H9 (cell line): ENCODE measurements around the gene BABAM1. TPM values are rescaled to one million over a fixed set of nuclear protein-coding genes. Genes with fewer than 3 reads are reported as not detected.

Experiments used
- DNase-seq: peaks from one replicate; pipeline ENCODE4 v3.0.0-alpha.2; 2017
- H2AFZ ChIP-seq: one replicate; pipeline ENCODE4 v1.6.1; 2013; ENCODE audit warnings: mild to moderate bottlenecking, low read length, control low read depth, moderate library complexity
- H2AK5ac ChIP-seq: 2 replicates; pipeline ENCODE4 v1.6.1; 2013; ENCODE audit warnings: low read length, control low read depth, mixed read lengths; ENCODE audit not compliant: insufficient read length
- H2BK120ac ChIP-seq: one replicate; pipeline ENCODE4 v1.6.1; 2013; ENCODE audit warnings: low read depth, mild to moderate bottlenecking, low read length, control low read depth, inconsistent platforms; ENCODE audit not compliant: poor library complexity, severe bottlenecking
- H2BK12ac ChIP-seq: 2 replicates; pipeline ENCODE4 v1.6.1; 2013; ENCODE audit warnings: low read length, control low read depth, mixed read lengths, low read depth; ENCODE audit not compliant: insufficient read length
- H2BK15ac ChIP-seq: 2 replicates; pipeline ENCODE4 v1.6.1; 2013; ENCODE audit warnings: low read depth, low read length, control low read depth
- H2BK20ac ChIP-seq: one replicate; pipeline ENCODE4 v1.6.1; 2013; ENCODE audit warnings: low read depth, mild to moderate bottlenecking, low read length, control low read depth, inconsistent platforms; ENCODE audit not compliant: poor library complexity, severe bottlenecking
- H2BK5ac ChIP-seq: 2 replicates; pipeline ENCODE4 v1.6.1; 2013; ENCODE audit warnings: low read length, control low read depth, mixed read lengths; ENCODE audit not compliant: insufficient read length
- H3K14ac ChIP-seq: 2 replicates; pipeline ENCODE4 v1.6.1; 2013; ENCODE audit warnings: low read length, control low read depth; ENCODE audit not compliant: insufficient read depth
- H3K18ac ChIP-seq: 2 replicates; pipeline ENCODE4 v1.6.1; 2013; ENCODE audit warnings: low read depth, mild to moderate bottlenecking, mixed read lengths, low read length, control low read depth; ENCODE audit not compliant: insufficient read length
- H3K23ac ChIP-seq: 2 replicates; pipeline ENCODE4 v1.6.1; 2013; ENCODE audit warnings: low read length, control low read depth, mixed read lengths, low read depth; ENCODE audit not compliant: insufficient read length
- H3K23me2 ChIP-seq: 2 replicates; pipeline ENCODE4 v1.6.1; 2013; ENCODE audit warnings: low read depth, mild to moderate bottlenecking, mixed read lengths, low read length, control low read depth; ENCODE audit not compliant: insufficient read length, poor library complexity, severe bottlenecking
- H3K27ac ChIP-seq: 2 replicates; pipeline ENCODE4 v1.5.1; 2013; ENCODE audit warnings: low read length, control low read depth, mixed read lengths, low read depth; ENCODE audit not compliant: insufficient read length
- H3K27me3 ChIP-seq: 2 replicates; pipeline ENCODE4 v1.6.1; 2013; ENCODE audit warnings: low read length, control low read depth, inconsistent platforms; ENCODE audit not compliant: insufficient read depth
- H3K4ac ChIP-seq: 2 replicates; pipeline ENCODE4 v1.6.1; 2013; ENCODE audit warnings: low read depth, mild to moderate bottlenecking, control low read depth, inconsistent platforms, low read length, moderate library complexity
- H3K4me1 ChIP-seq: 2 replicates; pipeline ENCODE4 v1.6.1; 2013; ENCODE audit warnings: low read length, control low read depth, inconsistent platforms; ENCODE audit not compliant: insufficient read depth
- H3K4me2 ChIP-seq: 2 replicates; pipeline ENCODE4 v1.6.1; 2013; ENCODE audit warnings: low read length, control low read depth, mixed read lengths; ENCODE audit not compliant: insufficient read length, insufficient read depth
- H3K56ac ChIP-seq: 2 replicates; pipeline ENCODE4 v1.6.1; 2013; ENCODE audit warnings: low read depth, mild to moderate bottlenecking, mixed read lengths, low read length, control low read depth; ENCODE audit not compliant: insufficient read length
- H3K79me1 ChIP-seq: 2 replicates; pipeline ENCODE4 v1.6.1; 2013; ENCODE audit warnings: low read depth, mild to moderate bottlenecking, moderate library complexity, low read length, control low read depth, inconsistent platforms; ENCODE audit not compliant: insufficient read depth, poor library complexity, severe bottlenecking
- H3K79me2 ChIP-seq: 2 replicates; pipeline ENCODE4 v1.6.1; 2013; ENCODE audit warnings: low read length, control low read depth, inconsistent platforms; ENCODE audit not compliant: insufficient read depth
- H3K9ac ChIP-seq: 2 replicates; pipeline ENCODE4 v1.6.1; 2013; ENCODE audit warnings: low read length, control low read depth, mixed read lengths; ENCODE audit not compliant: insufficient read length; ENCODE audit errors: extremely low read depth
- H3K9me3 ChIP-seq: one replicate; pipeline ENCODE4 v1.6.1; 2013; ENCODE audit warnings: low read depth, low read length, inconsistent platforms; ENCODE audit not compliant: control insufficient read depth
- H3T11ph ChIP-seq: one replicate; pipeline ENCODE4 v1.6.1; 2013; ENCODE audit warnings: mild to moderate bottlenecking, low read length, control low read depth, inconsistent platforms
- H4K20me1 ChIP-seq: one replicate; pipeline ENCODE4 v1.6.1; 2013; ENCODE audit not compliant: control insufficient read depth, insufficient read length, insufficient read depth
- H4K5ac ChIP-seq: 2 replicates; pipeline ENCODE4 v1.6.1; 2013; ENCODE audit warnings: low read depth, mild to moderate bottlenecking, mixed read lengths, low read length, control low read depth; ENCODE audit not compliant: insufficient read length
- H4K8ac ChIP-seq: replicated peaks from 2 replicates; pipeline ENCODE4 v1.6.1; 2013; ENCODE audit warnings: low read length, control low read depth, mixed read lengths, low read depth; ENCODE audit not compliant: insufficient read length
- H4K91ac ChIP-seq: 2 replicates; pipeline ENCODE4 v1.6.1; 2013; ENCODE audit warnings: low read depth, mild to moderate bottlenecking, moderate library complexity, mixed read lengths, low read length, control low read depth; ENCODE audit not compliant: insufficient read length
- H3K27ac Mint-ChIP-seq, 3 experiments: 2 replicates in 2 of 3; 3 replicates in 1 of 3; pipeline ENCODE4 v1.8.0; 2020 to 2021; ENCODE audit warnings: mixed read lengths in 3 of 3, mild to moderate bottlenecking in 1 of 3, moderate library complexity in 1 of 3
- H3K27me3 Mint-ChIP-seq: 2 replicates; pipeline ENCODE4 v1.8.0; 2021; ENCODE audit warnings: low read depth, mild to moderate bottlenecking, moderate library complexity, mixed read lengths
- H3K36me3 Mint-ChIP-seq, 3 experiments: 2 replicates in 2 of 3; 3 replicates in 1 of 3; pipeline ENCODE4 v1.8.0; 2020 to 2021; ENCODE audit warnings: low read depth in 3 of 3, mixed read lengths in 3 of 3; ENCODE audit not compliant: insufficient read depth in 1 of 3
- H3K4me1 Mint-ChIP-seq, 2 experiments: 2 replicates each; pipeline ENCODE4 v1.8.0; 2020; ENCODE audit warnings: mixed read lengths in 2 of 2
- H3K4me3 Mint-ChIP-seq, 2 experiments: 2 replicates in 1 of 2; 3 replicates in 1 of 2; pipeline ENCODE4 v1.8.0; 2020 to 2021; ENCODE audit warnings: mild to moderate bottlenecking in 2 of 2, mixed read lengths in 2 of 2, moderate library complexity in 1 of 2
- H3K9me3 Mint-ChIP-seq, 2 experiments: 2 replicates in 1 of 2; 3 replicates in 1 of 2; pipeline ENCODE4 v1.8.0; 2020; ENCODE audit warnings: mild to moderate bottlenecking in 2 of 2, mixed read lengths in 2 of 2, moderate library complexity in 1 of 2
- WGBS: extraction: QIAGEN DNeasy Blood & Tissue Kit; methylation state at CpG from one replicate; pipeline ENCODE4 v1.1.7; 2013; ENCODE audit warnings: missing lambda C conversion rate, low lambda C conversion rate, mixed read lengths; ENCODE audit not compliant: insufficient read length; ENCODE audit errors: extremely low coverage; 5-methylcytosine and 5-hydroxymethylcytosine counted together
- total RNA-seq: library from RNA; stranded (reverse); gene quantifications from 2 replicates; pipeline ENCODE4 v1.2.1, GENCODE V29; 2021
- TF ChIP-seq, protein P1 (sequence below): fragments of 200-600 bp; sonication (generic); conservative IDR thresholded peaks from 3 replicates; pipeline ENCODE4 v1.8.0; 2021; ENCODE audit warnings: antibody characterized with exemption, mild to moderate bottlenecking

The BABAM1 gene
- total RNA-seq, 1 experiment from 2014 or later: 130 TPM

DNA sequence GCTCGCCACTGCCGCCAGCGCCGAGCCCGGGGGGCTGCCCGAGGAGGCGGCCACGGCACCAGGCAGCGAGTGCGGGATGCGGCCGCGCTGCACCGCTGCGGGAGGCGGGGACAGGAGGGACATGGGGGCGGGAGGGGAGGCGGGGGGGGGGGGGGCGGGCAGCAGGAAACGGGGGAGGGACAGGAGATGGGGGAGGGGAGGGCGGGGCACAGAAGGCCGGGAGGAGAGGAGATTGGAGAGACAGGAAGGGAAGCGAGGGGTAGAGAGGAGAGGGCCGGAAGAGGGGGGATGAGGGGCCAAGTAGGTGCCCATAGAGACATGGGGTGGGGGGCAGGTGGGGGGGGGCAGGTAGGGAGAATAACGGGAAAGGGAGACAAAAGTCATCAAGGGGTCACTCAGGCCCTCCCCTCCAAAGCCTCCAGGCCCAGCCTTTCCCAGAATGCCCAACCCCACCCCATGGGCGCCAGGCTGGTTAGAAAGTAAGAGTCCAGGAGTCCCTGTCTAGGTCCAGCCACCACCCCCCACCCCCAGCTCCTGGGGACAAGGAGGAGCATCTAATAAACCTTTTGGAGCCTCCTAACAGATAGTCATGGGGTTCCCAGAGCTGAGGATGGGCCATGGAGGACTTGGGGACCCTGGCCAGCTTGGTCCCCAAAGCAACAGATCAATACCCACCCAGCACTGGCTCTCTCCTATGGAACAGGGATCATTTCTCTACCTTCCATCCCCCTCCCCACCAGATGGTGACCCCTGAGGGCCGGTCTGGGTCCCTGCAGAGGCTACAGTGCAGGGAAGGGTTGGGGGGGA lies 31.1 kb upstream of the BABAM1 start:
- peaks cover 6% of the 10 kb centered on the region for H3K23me2 ChIP-seq
- peaks cover 19 to 66% (median 51%) of the 10 kb centered on the region in 3 experiments; a peak in 6 of 7 replicates for H3K36me3 Mint-ChIP-seq
- no peak overlapping the region for H4K8ac ChIP-seq
- H3K4ac ChIP-seq: no peak overlapping the region
- H2BK5ac ChIP-seq: no peak overlapping the region
- no peaks in the 10 kb centered on the region for H3K27me3 Mint-ChIP-seq
- WGBS: no CpG with 5 or more reads among the region's 27 CpGs
- no peak overlapping the region for H2BK120ac ChIP-seq
- H3K14ac ChIP-seq: peak overlapping the region; percentile 18; the same call in 1 of the 2 replicates
- H3K4me2 ChIP-seq: peak overlapping the region; percentile 69
- DNase-seq: peak; percentile 84
- no peak overlapping the region for H3K56ac ChIP-seq
- H3K9me3 ChIP-seq: no peaks in the 10 kb centered on the region
- no peak overlapping the region for H4K5ac ChIP-seq
- no peak overlapping the region for H2BK20ac ChIP-seq
- no peak overlapping the region for H2BK12ac ChIP-seq
- H3K27me3 ChIP-seq: no peaks in the 10 kb centered on the region
- no peak overlapping the region for H3K18ac ChIP-seq
- H3K27ac ChIP-seq: no peak overlapping the region
- H3K4me1 ChIP-seq: no peaks in the 10 kb centered on the region
- no peak overlapping the region for H2AK5ac ChIP-seq
- peak overlapping the region in 2 of 3 experiments; percentile 35 to 68; a peak in 1 of 7 replicates for H3K27ac Mint-ChIP-seq
- no peaks in the 10 kb centered on the region for H3K9me3 Mint-ChIP-seq
- H3K4me1 Mint-ChIP-seq: peaks cover 20% of the 10 kb centered on the region in 2 experiments
- H3K23ac ChIP-seq: no peak overlapping the region
- H3K9ac ChIP-seq: no peak overlapping the region
- H3T11ph ChIP-seq: no peak overlapping the region
- H2BK15ac ChIP-seq: no peak overlapping the region
- peaks cover 8% of the 10 kb centered on the region for H3K79me2 ChIP-seq
- TF ChIP-seq, protein P1, sequence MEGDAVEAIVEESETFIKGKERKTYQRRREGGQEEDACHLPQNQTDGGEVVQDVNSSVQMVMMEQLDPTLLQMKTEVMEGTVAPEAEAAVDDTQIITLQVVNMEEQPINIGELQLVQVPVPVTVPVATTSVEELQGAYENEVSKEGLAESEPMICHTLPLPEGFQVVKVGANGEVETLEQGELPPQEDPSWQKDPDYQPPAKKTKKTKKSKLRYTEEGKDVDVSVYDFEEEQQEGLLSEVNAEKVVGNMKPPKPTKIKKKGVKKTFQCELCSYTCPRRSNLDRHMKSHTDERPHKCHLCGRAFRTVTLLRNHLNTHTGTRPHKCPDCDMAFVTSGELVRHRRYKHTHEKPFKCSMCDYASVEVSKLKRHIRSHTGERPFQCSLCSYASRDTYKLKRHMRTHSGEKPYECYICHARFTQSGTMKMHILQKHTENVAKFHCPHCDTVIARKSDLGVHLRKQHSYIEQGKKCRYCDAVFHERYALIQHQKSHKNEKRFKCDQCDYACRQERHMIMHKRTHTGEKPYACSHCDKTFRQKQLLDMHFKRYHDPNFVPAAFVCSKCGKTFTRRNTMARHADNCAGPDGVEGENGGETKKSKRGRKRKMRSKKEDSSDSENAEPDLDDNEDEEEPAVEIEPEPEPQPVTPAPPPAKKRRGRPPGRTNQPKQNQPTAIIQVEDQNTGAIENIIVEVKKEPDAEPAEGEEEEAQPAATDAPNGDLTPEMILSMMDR: no peak
- peak overlapping the region; percentile 81 to 87 for H3K4me3 Mint-ChIP-seq
- peaks cover 5% of the 10 kb centered on the region for H3K79me1 ChIP-seq
- H4K91ac ChIP-seq: no peak overlapping the region
- H4K20me1 ChIP-seq: no peaks in the 10 kb centered on the region
- no peak overlapping the region for H2AFZ ChIP-seq
